ENCODE data around the gene LDB2.

Gene LDB2

DNA sequence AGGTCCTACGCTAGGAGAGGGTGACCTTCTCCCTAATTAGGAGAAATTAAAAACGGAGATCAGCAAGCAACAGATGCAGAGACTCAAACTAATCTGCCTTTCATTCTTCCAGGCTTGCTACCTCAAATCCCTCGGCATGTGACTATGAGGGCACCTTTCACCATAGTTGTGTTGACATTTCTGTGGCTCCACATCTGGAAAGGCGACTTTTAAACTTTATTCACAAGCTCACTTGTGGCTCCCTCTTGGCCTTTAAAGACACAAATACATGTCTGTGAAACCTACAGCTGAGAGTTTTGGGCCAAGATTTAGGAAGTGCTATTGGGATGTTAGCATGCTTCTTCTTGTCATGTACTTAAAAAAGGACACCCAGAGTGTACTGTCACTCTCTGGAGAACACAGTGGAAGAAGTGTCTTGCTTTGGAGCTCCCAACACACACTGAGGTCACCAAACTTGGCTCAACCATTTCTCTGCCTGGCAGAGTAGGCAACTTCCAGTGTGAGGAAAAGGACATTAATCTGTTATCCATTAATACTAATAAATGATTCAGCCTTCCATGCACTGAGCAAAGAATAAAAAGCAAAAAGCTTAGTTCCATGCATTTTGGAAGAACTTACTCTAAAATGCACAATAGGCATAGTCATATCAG, 60.1 kb downstream of the LDB2 start:
- no peak for DNase-seq

DNA sequence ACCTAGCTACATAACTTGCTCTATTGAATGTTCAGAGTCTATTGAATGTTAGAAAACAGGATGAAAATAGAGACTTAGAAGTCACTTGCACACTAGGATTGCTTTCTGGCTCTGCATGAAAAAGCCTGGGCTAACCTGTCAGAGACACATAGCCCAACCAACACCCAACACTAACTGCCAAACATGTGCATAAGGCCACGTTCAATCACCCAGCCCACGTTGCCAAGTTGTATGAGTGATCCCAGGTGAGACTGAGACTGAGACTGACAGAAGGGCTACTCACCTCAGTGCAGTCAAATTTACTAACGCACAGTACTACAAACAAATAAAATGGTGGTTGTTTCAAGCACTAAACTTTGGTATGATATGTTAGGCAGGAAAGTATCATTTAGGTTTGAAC, 61.0 kb downstream of the LDB2 start:
- DNase-seq: no peak

DNA sequence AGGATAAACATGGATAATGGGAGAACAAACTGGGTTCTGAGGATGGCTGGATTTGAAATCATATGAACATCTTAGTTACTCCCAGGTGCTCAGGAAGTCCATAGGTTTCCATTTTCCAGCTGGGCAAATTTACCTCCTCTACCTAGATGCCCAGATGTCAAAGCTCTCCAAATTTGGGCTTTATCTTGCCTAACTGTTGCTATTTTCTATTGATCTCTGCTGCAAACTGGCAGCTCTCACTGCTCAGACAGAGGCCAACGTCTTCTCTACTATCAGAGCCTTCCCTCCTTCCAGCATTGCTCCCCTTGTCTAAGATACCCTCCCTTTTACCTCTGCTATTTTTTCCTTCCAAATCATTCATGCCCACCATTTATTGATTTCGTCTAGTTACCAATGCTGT, 62.1 kb downstream of the LDB2 start:
- DNase-seq: no peak

DNA sequence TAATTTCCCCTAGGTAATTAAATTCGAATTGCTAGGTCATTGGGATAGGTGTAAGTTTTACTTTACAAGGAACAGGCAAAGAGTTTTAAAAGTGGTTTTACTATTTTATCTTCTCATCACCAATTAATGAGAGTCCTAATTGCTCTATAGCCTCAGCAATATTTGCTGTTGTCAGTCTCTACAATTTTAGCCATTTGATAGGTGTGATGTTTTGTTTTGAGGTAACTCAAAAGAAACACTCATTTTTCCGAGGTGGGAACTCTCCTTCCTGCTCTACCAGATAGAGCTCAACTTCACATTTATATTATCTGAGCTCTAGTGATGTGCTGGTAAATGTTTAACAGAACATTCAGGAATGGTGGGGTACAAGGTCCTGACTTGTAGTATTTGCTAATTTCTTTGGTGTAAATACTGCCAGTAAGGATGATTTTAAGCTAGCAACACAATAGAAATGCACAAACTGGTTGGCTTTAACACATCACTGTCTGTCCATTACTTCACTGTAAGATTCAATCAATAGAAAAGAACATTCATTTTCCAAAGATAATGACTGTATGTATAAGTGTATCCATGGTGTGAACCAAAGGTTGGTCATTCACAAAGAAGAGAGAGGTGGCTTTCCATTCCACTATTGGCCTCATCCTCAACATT, 62.7 kb downstream of the LDB2 start:
- no peak for DNase-seq

DNA sequence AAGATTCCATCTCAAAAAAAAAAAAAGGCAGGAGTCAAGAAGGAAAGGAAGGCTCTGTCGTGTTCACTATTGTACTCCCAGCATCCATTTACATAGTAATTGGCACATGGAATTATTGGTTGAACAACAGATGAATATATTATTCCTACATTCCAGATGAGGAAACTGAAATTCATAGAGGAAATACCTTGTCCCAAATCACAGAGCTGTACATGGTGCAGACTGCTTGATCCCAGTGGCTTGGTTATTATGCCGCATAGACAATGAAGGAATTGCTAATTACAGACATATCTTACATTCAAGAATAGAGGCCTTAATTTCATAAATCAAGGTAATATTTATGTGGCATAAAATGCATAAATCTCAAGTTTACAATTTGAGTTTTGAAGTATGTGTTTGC, 63.6 kb downstream of the LDB2 start:
- DNase-seq: no peak

DNA sequence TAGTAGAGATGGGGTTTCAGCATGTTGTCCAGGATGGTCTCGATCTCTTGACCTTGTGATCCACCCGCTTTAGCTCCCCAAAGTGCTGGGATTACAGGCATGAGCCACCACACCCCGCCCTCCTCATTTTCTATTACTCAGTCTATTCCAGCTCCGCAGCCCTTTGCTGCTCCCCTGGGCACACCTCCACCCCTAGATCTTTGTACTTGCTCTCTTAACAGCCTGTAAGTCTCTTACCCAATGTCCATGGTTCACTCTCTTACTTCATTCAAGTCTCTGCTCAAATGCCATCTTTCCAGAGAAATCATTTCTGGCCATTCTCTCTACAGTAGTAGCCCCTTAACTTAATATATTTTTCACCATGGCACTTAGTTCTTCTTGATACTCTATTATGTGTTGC, 64.7 kb downstream of the LDB2 start:
- no peak for DNase-seq

DNA sequence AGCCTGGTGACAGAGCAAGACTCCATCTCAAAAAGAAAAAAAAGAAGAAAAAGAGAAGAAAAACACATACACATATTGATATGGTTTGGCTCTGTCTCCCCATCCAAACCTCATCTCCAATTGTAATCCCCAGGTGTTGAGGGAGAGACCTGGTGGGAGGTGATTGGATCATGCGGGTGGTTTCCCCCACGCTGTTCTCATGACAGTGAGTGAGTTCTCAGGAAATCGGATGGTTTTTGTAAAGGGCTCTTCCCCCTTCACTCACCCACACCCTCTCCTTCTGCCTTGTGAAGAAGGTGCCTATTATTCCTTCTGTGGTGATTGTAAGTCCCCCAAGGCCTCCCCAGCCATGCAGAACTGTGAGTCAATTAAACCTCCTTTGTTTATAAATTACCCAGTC, 68.4 kb downstream of the LDB2 start:
- no peak for DNase-seq

DNA sequence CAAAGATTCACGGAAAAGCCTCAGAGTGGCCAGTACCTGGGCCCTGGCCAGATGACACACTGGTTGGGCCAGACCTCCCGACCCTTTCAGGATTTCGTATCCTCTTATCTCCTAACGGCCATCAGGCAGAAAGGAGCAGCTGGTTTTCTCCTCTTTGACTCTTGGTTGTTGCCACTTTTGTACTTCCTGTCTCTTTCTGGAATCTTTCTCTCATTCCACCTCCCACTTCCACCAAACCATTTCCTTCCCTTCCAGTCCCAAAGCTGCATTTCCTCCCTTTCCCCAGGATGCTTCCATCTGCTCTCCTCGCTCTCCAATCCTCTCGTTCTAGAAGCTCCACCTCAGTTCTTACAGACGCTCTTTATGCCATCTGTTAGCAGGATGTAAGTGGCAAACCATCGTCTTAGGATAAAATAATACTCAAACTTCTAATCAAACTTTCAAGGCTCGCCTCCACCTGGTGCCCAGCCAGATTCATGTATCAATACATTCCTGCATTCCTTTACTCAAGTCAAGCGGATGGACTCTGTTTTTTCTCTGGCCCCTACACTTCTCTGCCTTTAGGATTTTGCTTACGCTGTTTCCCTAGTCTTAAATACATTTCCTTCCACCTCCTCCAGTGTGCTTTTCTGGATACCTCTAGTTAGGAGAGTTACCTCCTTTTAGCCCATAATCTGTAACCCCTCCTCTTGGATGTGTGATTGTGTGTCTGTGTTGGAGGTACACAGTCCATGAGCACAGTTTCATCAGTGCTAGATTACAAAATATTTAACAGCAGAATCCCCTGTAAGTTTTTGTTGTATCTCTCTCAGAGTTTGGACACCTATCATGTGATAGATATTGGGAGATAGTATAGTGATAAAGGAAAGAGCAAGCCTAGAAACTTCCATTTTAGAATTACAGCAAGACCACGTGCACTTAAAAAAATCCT, 70.4 kb downstream of the LDB2 start:
- no peak for DNase-seq

DNA sequence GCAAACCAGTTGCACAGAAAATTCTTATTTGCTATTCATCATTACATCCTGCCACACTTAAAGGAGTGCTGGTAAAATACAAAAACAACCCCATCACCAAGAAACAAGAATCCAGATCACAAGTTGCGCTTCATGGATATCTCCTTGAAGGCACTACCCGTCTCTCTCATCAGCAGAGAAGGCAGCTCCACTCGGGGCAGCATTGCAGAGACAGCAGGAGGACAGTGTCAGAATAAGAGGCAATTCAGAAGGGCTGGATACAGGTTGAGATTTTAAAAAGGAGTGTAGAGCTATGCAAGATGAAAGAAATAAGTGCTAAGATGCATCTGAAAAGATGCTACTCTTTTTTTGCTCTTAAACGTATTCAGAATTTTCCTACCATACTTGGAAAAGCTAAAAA, 71.4 kb downstream of the LDB2 start:
- DNase-seq: no peak

DNA sequence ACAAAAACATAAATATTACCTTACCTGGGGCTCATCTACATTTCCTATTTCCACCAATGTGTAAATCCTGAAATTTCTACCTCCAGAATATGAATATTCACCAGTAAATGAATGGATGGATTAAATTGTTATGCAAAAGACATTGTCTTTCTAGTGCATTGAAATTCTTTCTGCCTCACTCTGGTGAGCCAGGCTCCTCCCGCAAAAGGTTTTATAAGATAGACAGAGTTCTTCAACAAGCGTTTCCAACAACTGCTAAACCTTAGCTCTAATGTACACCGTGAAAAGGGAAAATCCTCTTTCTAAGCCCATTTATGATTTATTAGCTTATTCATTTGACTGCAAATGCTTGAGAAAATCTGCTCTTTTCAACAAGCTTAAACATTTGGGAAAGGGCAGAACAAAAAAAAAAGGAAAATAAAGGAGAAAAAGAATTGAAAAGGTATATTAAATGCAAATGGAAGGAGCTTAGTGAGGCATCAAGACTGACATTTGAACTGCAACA, 72.0 kb downstream of the LDB2 start:
- no peak for DNase-seq

DNA sequence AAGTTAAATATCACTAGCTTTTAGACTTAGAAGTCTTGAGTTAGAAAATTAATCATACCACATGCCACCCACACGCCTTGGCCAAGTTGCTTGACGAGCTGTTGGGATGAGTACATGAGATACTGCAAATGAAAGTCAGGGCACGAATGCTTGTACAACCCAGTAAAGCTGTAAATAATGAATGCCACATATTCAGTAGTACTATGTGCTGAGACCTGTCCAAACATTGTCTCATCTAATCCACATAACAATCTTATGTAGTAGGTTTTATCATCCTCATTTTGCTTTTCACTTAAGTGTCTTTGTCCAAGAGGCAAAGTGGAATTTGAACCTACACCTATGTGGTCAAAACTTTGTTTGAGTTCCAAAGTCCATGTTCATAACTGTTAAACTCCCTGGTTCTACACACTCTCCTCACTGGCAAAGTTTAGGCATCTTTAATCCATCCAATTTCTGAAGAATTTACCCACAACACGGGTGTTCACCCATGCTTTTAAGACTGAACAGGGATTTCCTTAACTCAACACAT, 74.1 kb downstream of the LDB2 start:
- no peak for DNase-seq

DNA sequence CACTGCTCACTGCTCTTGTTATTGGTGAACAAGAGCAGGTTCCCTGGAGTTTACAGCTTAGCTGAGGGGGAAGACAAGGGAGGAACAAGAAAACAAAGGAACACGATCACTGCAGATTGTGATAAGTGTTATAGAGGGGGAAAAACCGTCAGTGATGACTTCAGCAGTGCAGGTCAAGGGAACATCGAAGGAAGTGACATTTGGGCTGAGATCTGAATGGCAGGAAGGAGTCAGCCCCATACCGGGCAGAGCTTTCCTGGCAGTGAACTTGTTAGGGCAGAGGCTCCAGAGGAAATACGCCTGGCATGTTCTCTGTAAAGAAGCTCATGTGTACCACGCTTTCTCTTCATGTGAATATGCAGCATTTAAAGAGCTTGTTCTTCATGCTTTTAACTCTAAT, 78.1 kb downstream of the LDB2 start:
- no peak for DNase-seq

DNA sequence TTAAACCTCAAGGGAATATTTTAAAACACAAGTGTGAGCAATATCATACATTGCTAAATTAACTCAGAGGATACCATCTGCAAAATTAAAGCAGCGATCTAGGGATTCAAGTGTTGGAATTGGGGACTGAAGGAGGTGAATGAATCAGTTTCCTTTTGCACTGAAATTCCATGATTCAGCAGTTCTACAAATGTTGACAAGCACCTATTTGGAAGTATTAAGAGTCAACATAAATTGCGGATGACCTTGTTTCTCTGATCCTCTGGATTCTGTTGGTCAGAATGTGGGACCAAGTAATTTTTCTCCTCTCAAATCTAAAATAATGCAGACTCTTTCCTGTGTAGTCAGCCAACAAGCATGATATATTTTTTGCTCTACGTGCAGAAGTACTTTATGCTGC, 78.8 kb downstream of the LDB2 start:
- no peak for DNase-seq

DNA sequence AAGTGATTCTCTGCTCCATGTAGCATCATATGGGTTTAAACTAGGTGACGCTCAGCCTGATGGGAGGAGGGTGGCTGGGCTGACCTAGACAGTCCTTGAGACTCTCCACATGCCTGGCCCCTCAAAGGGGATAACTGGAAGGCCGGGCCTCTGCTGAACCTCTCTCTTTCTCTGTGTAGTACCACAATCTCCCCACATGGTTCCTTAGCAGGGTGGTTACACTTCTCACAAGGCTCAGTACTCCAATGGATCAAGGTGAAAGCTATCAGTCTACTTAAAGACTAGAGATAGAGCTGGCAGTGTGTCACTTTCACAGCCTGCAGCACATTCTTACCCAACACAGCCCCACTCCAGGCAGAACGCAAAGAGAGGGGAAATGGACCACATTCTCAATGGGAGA, 80.4 kb downstream of the LDB2 start:
- no peak for DNase-seq

DNA sequence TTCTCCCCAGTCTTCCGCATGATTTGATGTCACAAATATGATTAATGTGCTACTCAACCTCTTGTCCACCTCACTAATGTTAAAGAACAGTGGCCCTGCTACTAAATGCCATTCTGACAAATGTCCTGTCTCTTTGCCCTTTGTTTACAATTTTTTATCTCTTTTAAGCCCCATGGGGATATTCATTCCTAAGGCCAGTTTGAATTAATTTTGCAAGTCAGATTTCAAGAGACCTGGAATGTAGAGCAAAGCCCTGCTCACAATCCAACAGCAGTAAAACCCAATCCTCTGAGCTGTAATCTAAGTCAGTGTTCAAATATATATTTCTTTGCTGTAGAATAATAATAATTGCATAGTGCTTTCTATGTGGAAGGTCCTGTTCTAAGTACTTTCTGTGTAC, 81.2 kb downstream of the LDB2 start:
- DNase-seq: no peak

DNA sequence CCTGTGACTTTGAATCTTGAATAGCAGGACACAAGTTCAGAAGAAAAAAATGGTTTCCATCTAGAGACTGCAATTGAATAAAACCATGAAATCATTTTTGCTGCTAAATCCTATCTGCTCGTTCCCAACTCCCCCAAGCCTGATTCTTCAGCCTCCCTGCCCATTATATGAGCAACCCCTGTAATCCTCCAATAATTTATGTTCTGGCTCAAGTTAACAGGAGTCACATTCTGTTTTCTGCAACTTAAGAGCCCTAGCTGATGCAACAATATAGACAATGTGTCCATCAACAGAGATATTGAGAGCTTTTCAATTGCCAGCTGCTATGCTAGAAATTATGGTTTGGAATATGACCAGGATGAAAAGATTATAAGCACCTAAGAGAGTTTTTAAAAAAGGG, 84.1 kb downstream of the LDB2 start:
- no peak for DNase-seq

DNA sequence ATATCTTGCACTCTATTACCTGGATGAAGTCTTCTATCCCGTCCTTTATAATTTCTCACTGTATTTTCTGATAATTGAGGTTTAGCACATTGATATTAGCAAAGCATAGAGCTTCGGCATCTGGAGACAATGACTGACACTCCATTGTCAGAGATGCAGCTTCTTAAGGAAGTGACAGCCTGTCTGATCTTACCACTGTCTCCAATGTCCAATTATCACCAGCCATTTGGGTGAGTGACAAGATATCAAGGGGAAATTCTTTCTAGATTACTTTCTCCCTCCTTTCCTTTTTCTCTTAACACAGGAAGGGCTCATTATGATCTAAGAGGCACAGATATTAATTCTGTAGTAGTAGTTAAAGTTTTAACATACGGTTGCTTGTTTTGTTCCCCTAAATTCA, 86.4 kb downstream of the LDB2 start:
- DNase-seq: no peak

DNA sequence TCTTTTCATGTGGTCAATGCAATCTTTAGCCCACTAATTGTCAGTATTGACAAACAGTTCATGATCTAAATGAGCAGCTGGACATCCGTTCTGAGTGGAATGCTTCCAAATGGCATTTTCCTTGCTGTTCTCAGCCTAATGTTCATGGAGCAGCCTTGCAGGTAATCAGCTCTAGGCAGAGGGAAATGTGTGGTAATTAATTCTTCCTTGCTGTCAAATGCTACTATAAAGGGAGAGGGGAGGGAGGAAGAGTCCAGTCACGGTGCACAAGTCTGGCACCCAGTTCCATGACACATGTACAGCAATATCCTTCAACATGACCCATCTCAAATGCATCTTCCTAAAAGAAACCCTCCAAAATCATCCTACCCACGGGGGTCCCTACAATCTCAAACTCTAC, 88.5 kb downstream of the LDB2 start:
- no peak for DNase-seq

DNA sequence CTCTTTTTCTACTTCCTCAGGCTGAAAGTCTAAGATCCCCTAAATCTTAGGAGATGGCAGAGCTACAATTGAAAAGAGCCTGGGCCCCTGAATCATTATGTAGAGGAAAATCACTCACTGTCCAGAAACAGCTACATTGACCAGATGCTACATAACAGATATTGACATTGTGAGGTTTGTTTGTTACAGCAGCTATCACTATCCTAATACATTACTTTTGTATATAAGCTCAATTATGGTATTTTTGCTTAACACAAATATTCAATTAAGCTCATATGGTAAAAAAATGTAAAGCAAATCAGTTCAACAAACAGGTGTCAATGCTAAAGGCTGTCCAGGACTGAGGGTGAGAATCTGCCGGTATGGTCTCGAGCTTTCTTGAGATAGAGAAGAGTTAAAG, 89.4 kb downstream of the LDB2 start:
- DNase-seq: no peak

DNA sequence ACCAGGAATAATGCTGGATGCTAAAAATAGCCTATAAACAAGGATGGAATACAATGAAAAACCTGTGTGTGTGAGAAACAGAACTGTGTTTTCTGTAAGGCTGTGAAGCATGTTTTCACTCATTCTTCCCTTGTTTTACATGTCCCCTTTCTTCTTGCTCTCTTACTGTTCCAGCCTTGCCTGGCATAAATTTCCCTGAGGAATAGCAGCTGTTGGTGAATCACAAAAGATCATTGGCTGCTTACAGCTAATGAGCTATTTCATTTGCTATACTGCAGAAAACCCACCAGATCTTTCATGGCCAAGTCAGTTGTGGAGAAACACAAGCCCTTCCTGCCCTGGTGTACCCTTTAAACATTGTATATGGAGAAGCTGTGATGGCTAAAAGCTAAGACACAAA, 91.1 kb downstream of the LDB2 start:
- no peak for DNase-seq

DNA sequence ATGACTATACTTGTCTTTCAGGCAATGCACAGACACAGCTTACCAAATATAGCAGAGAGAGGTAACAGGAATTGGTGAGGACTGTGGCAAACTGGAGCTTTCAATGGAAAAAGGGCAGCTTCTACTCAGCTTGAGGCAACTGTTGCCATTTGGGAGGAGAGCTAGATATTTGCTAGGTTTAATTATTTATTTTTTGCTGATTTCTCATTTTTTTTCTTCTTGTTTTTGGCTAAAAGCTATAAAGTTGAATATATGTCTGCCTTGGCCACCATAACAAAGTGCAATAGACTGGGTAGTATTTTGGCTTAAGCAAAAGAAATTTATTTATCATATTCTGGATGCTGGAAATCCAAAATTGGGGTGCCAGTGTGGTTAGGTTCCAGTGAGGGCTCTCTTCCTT, 93.9 kb downstream of the LDB2 start:
- DNase-seq: no peak

DNA sequence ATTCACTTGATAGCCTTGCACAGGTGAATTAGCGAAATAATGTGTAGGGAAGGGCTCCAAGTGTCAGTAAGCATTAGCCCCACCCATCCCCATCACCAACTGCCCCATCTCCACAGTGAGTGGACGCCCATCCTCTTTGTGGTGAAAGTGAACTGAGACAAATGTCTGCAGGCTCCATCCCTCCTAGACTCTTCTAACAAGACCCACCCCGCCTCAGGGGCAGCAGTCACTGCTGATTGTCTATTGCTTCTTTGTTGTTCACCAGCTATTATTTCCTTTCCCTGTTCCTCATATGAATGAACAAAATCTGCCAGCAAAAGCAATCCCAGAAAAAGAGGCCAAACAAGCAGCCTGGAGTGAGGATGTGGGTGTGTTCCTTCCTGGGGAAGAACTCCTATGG, 96.4 kb downstream of the LDB2 start:
- DNase-seq: no peak

DNA sequence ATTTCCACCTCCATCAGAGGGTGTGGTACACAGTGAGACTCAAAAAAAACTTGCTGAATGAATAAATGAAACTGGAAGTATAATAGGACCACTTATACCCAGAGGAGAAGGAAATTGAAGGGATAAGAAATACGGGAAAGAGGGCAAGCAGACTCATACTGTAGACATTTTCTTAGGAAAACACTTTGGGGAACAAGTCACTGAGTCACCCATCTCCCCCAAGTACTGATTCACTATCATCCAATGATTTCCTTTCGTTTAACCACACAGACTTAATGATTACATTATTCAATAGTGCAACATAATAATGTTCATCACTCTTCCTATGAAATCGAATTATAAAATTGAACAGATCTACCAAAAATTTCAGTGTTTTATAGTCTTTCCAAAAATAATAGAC, 97.1 kb downstream of the LDB2 start:
- no peak for DNase-seq

All from T-helper 9 cell (primary cell).